RCC 7860 (cell line): Measurements from ENCODE around the gene WDR74.
A peak's percentile ranks its signal among the peaks of the same experiment; 100 is the strongest.

Experiments used
- DNase-seq: peaks from one replicate; pipeline ENCODE4 v3.0.0-alpha.2; 2015; ENCODE audit warnings: low spot score
- FAIRE-seq: peaks from 2 replicates; lab custom pipeline; 2012; peaks lifted over from hg19 to GRCh38; lab: Jason Lieb, UNC

The WDR74 gene

DNA sequence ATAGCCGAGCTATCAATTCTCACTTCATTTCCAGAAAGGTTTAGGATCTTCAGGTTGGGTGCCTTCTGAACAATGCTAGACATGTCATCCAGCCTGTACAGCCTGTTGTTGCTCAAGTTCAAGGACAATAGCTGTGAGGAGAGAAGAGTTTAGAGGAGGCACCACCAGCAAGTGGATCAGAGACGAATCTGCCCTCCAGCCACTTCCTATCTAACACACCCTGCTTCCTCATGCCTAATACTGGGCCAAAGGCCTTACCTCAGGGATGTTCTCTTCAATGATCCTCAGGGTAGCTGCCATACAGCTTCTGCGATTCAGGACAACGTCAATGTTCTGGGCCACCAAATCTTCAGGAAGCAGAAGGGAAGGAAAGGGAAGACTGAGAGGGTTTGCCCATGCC lies 38.3 kb downstream of the WDR74 start:
- no peak for FAIRE-seq

GRCh38 chr11:62799486-62799885 lies 39.9 kb downstream of the WDR74 start:
- DNase-seq (no peak), FAIRE-seq (no peak)

More for the DNA sequence above, 38.3 kb downstream of the WDR74 start:
- no peak for DNase-seq

DNA sequence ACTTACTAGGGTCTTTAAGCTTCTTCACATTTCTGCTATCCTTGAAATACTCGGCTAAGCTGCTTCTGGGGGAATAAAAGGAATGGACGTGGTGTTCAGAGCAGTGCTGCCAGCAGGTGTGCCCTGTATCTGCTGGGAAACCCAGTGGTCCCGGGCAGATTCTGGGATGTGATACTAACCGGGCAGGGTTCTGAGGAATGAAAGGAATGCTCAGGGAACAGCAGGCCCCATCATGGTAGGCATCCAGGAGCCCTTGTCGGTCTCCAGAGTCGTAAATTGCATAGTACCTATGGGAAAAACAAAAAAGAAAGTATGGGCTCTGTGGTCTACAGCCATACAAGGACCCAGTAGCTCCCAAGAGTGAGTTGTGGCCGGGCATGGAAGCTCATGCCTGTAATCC lies 43.1 kb downstream of the WDR74 start:
- FAIRE-seq (no peak), DNase-seq (no peak)

DNA sequence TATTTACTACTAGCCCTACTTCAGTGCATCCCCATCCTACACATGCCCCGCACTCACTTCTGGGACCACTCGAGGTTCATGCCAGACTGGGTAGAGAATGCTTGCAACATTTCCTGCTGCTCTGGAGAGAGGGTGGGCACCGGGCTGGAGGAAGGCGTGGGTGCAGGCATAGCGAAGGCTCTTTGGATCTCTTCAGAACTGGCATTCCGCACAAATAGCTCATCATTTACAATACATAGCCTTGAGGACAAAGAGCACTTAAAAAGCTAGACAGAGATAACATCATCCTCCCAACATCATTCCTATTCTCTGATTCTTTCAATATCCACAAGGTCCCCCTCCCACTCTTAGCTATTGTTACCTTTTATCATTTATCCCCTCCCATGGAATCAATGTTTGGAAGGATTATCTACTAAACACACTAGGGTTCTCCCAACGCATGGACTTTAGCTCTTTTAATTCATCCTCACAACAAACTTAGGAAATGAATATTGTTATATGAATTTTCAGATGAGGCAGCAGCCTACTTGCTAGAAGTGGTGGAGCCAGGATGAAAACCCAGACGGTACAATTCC lies 45.1 kb downstream of the WDR74 start:
- no peak for DNase-seq
- no peak for FAIRE-seq

- no peak for FAIRE-seq
- DNase-seq: no peak
Observed at GRCh38 chr11:62792202-62792575, 47.2 kb downstream of the WDR74 start.

- DNase-seq (peak; percentile 55), FAIRE-seq (no peak)
Observed at GRCh38 chr11:62791501-62792201, 47.7 kb downstream of the WDR74 start, which contains the start of gene TMEM223. TSS of gene TMEM223 (minus strand) at chr11:62792006. CDS start at chr11:62791994, 12 bp downstream.

DNA sequence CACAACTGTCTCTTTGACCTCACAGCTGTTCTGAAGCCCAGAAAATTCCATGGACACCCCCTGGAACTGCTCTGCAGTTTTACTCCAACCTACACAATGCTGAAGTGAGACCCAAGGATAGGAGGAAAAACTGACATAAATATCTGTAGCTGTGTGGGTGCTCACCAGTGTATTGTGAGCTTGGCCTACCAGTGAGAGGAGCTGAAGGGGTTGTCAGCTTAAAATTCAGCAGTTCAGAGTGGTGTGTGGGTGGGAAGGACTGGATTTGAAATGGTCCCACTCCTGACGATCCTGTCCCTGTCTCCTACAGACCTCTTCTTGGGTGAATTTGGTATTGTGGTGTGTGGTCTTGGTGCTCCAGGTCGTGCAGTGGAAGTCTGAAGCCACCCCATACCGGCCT lies 49.8 kb downstream of the WDR74 start:
- no peak for DNase-seq
- FAIRE-seq: no peak

DNA sequence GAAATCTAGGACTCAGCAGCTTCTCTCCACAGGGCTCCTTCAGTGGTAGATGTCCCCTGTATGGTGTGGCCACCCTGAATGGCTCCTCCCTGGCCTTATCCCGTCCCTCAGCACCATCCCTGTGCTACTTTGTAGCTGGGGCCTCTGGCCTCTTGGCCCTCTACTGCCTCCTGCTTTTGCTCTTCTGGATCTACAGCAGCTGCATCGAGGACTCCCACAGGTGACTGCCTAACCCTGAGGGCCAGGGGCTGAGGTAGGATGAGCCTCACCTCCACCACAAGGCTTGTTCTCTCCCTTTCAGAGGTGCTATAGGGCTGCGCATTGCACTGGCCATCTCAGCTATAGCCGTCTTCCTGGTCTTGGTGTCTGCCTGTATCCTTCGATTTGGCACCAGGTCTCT lies 50.4 kb downstream of the WDR74 start:
- no peak for FAIRE-seq
- no peak for DNase-seq

GRCh38 chr11:62787005-62787759 lies 52.2 kb downstream of the WDR74 start, which contains the start of gene TMEM179B:
TSS of gene TMEM179B (plus strand) at chr11:62787402. CDS start at chr11:62787432, 30 bp downstream.
- peak; percentile 7 for FAIRE-seq
- DNase-seq: peak; percentile 91

- peak; percentile 66 for DNase-seq
- no peak for FAIRE-seq
Observed at GRCh38 chr11:62786318-62787004, 52.9 kb downstream of the WDR74 start.
